ES-I3 (cell line): ENCODE data around the gene PKNOX1.
"Not testable (repeated sequence)": the region's sequence is repeated elsewhere in the genome, so short reads cannot be mapped to it uniquely, and the experiment has no call there.

Experiments used
- H3K36me3 ChIP-seq: 2 replicates; pipeline ENCODE4 v1.6.1; 2013; ENCODE audit warnings: mild to moderate bottlenecking, low read length, control low read depth, moderate library complexity; ENCODE audit not compliant: insufficient read depth
- H3K4me1 ChIP-seq: 2 replicates; pipeline ENCODE4 v1.6.1; 2013; ENCODE audit warnings: mild to moderate bottlenecking, control low read depth, low read length; ENCODE audit not compliant: insufficient read depth
- H3K9ac ChIP-seq: 2 replicates; pipeline ENCODE4 v1.6.1; 2013; ENCODE audit warnings: low read depth, mild to moderate bottlenecking, low read length, moderate library complexity
- H3K9me3 ChIP-seq: 2 replicates; pipeline ENCODE4 v1.6.1; 2013; ENCODE audit warnings: mild to moderate bottlenecking, low read length, moderate library complexity; ENCODE audit not compliant: control insufficient read depth, insufficient read depth

The PKNOX1 gene

GRCh38 chr21:43064265-43064917 is 90.0 kb downstream of the PKNOX1 start:
- not testable (repeated sequence) for H3K9ac ChIP-seq, H3K36me3 ChIP-seq, H3K9me3 ChIP-seq, H3K4me1 ChIP-seq

GRCh38 chr21:43065991-43066390 is 91.6 kb downstream of the PKNOX1 start:
- H3K36me3 ChIP-seq, H3K4me1 ChIP-seq, H3K9ac ChIP-seq, H3K9me3 ChIP-seq: not testable (repeated sequence)

GRCh38 chr21:43066690-43067089 is 92.3 kb downstream of the PKNOX1 start:
- H3K9me3 ChIP-seq = not testable (repeated sequence)

GRCh38 chr21:43068065-43068464 is 93.7 kb downstream of the PKNOX1 start:
- not testable (repeated sequence) for H3K9ac ChIP-seq, H3K36me3 ChIP-seq, H3K4me1 ChIP-seq, H3K9me3 ChIP-seq

More at GRCh38 chr21:43066690-43067089, 92.3 kb downstream of the PKNOX1 start:
- not testable (repeated sequence) for H3K9ac ChIP-seq, H3K36me3 ChIP-seq, H3K4me1 ChIP-seq

GRCh38 chr21:43069682-43070081 is 95.3 kb downstream of the PKNOX1 start:
- not testable (repeated sequence) for H3K36me3 ChIP-seq, H3K9me3 ChIP-seq, H3K9ac ChIP-seq, H3K4me1 ChIP-seq

- not testable (repeated sequence) for H3K9me3 ChIP-seq, H3K4me1 ChIP-seq, H3K36me3 ChIP-seq, H3K9ac ChIP-seq
Measured at GRCh38 chr21:43072742-43073141, 98.4 kb downstream of the PKNOX1 start.

- H3K9ac ChIP-seq, H3K36me3 ChIP-seq, H3K4me1 ChIP-seq, H3K9me3 ChIP-seq: not testable (repeated sequence)
Measured at GRCh38 chr21:43074401-43075169, 100.2 kb downstream of the PKNOX1 start.

- not testable (repeated sequence) for H3K36me3 ChIP-seq, H3K9me3 ChIP-seq, H3K9ac ChIP-seq, H3K4me1 ChIP-seq
Measured at GRCh38 chr21:43075170-43076022, 101.0 kb downstream of the PKNOX1 start, which contains the start of gene CBS. CBS (minus strand) TSS chr21:43075835; CDS start chr21:43072193, 3,642 bp downstream.

GRCh38 chr21:43076023-43076637 is 101.8 kb downstream of the PKNOX1 start:
- not testable (repeated sequence) for H3K9ac ChIP-seq, H3K9me3 ChIP-seq, H3K36me3 ChIP-seq, H3K4me1 ChIP-seq

- H3K9ac ChIP-seq, H3K9me3 ChIP-seq, H3K36me3 ChIP-seq, H3K4me1 ChIP-seq: not testable (repeated sequence)
Measured at GRCh38 chr21:43076643-43077042, 102.3 kb downstream of the PKNOX1 start.

- not testable (repeated sequence) for H3K9me3 ChIP-seq, H3K9ac ChIP-seq, H3K4me1 ChIP-seq, H3K36me3 ChIP-seq
Measured at GRCh38 chr21:43082587-43083300, 108.4 kb downstream of the PKNOX1 start.
